HCT116 (cell line): ENCODE results near the gene FAM118A.

ENCODE experiments used
- CTCF ChIP-seq, 3 experiments: fragments of 200-600 bp in 1 of 3; sonication (generic) in 1 of 3; IDR thresholded peaks in 2 of 3; conservative IDR thresholded peaks in 1 of 3; 2 replicates each; pipeline ENCODE4 v1.5.1; 2012 to 2017; ENCODE audit warnings: low read depth in 2 of 3, low read length in 2 of 3, antibody characterized with exemption in 1 of 3, borderline replicate concordance in 1 of 3, control low read depth in 1 of 3, mild to moderate bottlenecking in 1 of 3, mixed read lengths in 1 of 3, mixed run types in 1 of 3, moderate library complexity in 1 of 3; ENCODE audit not compliant: insufficient read depth in 1 of 3
- EZH2phosphoT487 ChIP-seq: fragments of 200-600 bp; IDR thresholded peaks from 2 replicates; pipeline ENCODE4 v1.6.1; 2018; ENCODE audit warnings: antibody characterized with exemption, borderline replicate concordance

GRCh38 chr22:45366713-45367112 lies 57.0 kb downstream of the FAM118A start:
- TF ChIP-seq CTCF (IDR thresholded peaks at IDR 0.05 in 2 of 3, conservative IDR thresholded peaks at IDR 0.05 in 1 of 3; ENCODE audit: borderline replicate concordance in 1 of 3, insufficient read depth in 1 of 3, low read depth in 2 of 3, low read length in 2 of 3) (no peak), EZH2phosphoT487 (no peak)
